H1 (cell line): ENCODE results near the gene LDLR. TPM values are rescaled to one million over a fixed set of nuclear protein-coding genes. Genes with fewer than 3 reads are reported as not detected.
A peak's percentile ranks its signal among the peaks of the same experiment; 100 is the strongest.

ENCODE experiments used
- CTCF ChIA-PET: fragments of 300-600 bp; sonication (Branson Sonifier 250); formaldehyde crosslinking; loops from one replicate; lab custom pipeline; 2021; ENCODE audit not compliant: partially characterized antibody; lab: Charles Lee
- POLR2A ChIA-PET: fragments of 300-600 bp; sonication (Branson Sonifier 250); formaldehyde crosslinking; loops from one replicate; lab custom pipeline; 2021; ENCODE audit warnings: inconsistent platforms; ENCODE audit not compliant: partially characterized antibody; lab: Charles Lee
- DNase-seq, 2 experiments: peaks; one replicate each; pipeline versions ENCODE4 v3.0.0 to v3.0.0-alpha.2; 2010 to 2022; ENCODE audit warnings: low spot score in 2 of 2, low read depth in 1 of 2, mixed read lengths in 1 of 2
- FAIRE-seq: peaks from 2 replicates; lab custom pipeline; 2011; peaks lifted over from hg19 to GRCh38; lab: Jason Lieb, UNC
- H2AFZ ChIP-seq: 2 replicates; pipeline ENCODE4 v1.8.1; 2012; ENCODE audit warnings: low read length, inconsistent platforms
- H2AK5ac ChIP-seq: 2 replicates; pipeline ENCODE4 v1.6.1; 2013; ENCODE audit warnings: low read depth, low read length
- H2BK120ac ChIP-seq: replicated peaks from 2 replicates; pipeline ENCODE3; 2013; ENCODE audit warnings: low read depth, low read length, inconsistent platforms
- H2BK12ac ChIP-seq: 2 replicates; pipeline ENCODE4 v1.6.1; 2013; ENCODE audit warnings: low read depth, low read length
- H2BK15ac ChIP-seq: 2 replicates; pipeline ENCODE4 v1.6.1; 2013; ENCODE audit warnings: low read length
- H2BK20ac ChIP-seq: 2 replicates; pipeline ENCODE4 v1.6.1; 2013; ENCODE audit warnings: low read length
- H2BK5ac ChIP-seq: 2 replicates; pipeline ENCODE4 v1.6.1; 2013; ENCODE audit warnings: low read depth, low read length
- H3K14ac ChIP-seq: 2 replicates; pipeline ENCODE4 v1.6.1; 2013; ENCODE audit warnings: inconsistent platforms; ENCODE audit not compliant: insufficient read length
- H3K18ac ChIP-seq: 2 replicates; pipeline ENCODE4 v1.6.1; 2013; ENCODE audit warnings: low read length; ENCODE audit errors: extremely low read depth
- H3K23ac ChIP-seq: 2 replicates; pipeline ENCODE4 v1.6.1; 2013; ENCODE audit warnings: inconsistent platforms; ENCODE audit not compliant: insufficient read length
- H3K23me2 ChIP-seq: 2 replicates; pipeline ENCODE4 v1.6.1; 2013; ENCODE audit warnings: low read depth, low read length
- H3K27ac ChIP-seq: 2 replicates; pipeline ENCODE4 v1.6.1; 2011; ENCODE audit warnings: low read depth, low read length, inconsistent platforms
- H3K27me3 ChIP-seq, 4 experiments: replicated peaks in 1 of 4; 1 replicate in 1 of 4; 2 replicates in 3 of 4; pipeline versions ENCODE4 v1.6.1 to v1.8.1; 2011 to 2013; ENCODE audit warnings: low read length in 3 of 4, mild to moderate bottlenecking in 3 of 4, inconsistent platforms in 2 of 4, mixed read lengths in 2 of 4, moderate library complexity in 1 of 4; ENCODE audit not compliant: control insufficient read depth in 3 of 4, insufficient read depth in 3 of 4; ENCODE audit errors: extremely low read depth in 1 of 4
- H3K36me3 ChIP-seq, 4 experiments: 2 replicates each; pipeline versions ENCODE4 v1.6.1 to v1.8.1; 2011 to 2013; ENCODE audit warnings: mild to moderate bottlenecking in 4 of 4, low read length in 3 of 4, moderate library complexity in 2 of 4, control low read depth in 1 of 4, inconsistent platforms in 1 of 4; ENCODE audit not compliant: insufficient read depth in 4 of 4, control insufficient read depth in 2 of 4
- H3K4ac ChIP-seq: replicated peaks from 2 replicates; pipeline ENCODE3; 2013; ENCODE audit warnings: low read length, low read depth, mixed read lengths, inconsistent platforms; ENCODE audit not compliant: insufficient read length
- H3K4me1 ChIP-seq, 4 experiments: replicated peaks in 1 of 4; 1 replicate in 1 of 4; 2 replicates in 3 of 4; pipeline versions ENCODE4 v1.6.1 to v1.8.1; 2011 to 2013; ENCODE audit warnings: low read length in 3 of 4, inconsistent platforms in 2 of 4, mixed read lengths in 1 of 4; ENCODE audit not compliant: insufficient read depth in 4 of 4, control insufficient read depth in 3 of 4
- H3K4me2 ChIP-seq, 2 experiments: 2 replicates each; pipeline versions ENCODE4 v1.6.1 to v1.8.1; 2011 to 2013; ENCODE audit warnings: low read depth in 2 of 2, low read length in 2 of 2, control low read depth in 1 of 2, inconsistent platforms in 1 of 2, mild to moderate bottlenecking in 1 of 2; ENCODE audit not compliant: insufficient read depth in 1 of 2
- H3K4me3 ChIP-seq, 4 experiments: fragments of 200-600, 300-600 bp in 1 of 4; sonication (generic), shearing (Covaris generic), sonication (Bioruptor Twin) in 1 of 4; 2 replicates each; pipeline versions ENCODE4 v1.5.1 to v1.8.1; 2011 to 2016; ENCODE audit warnings: low read length in 4 of 4, low read depth in 3 of 4, control low read depth in 2 of 4, inconsistent platforms in 2 of 4, mild to moderate bottlenecking in 2 of 4, mixed read lengths in 1 of 4, moderate library complexity in 1 of 4; ENCODE audit not compliant: insufficient read depth in 2 of 4; ENCODE audit errors: extremely low read depth in 1 of 4
- H3K56ac ChIP-seq: replicated peaks from 2 replicates; pipeline ENCODE3; 2013; ENCODE audit warnings: low read depth, mild to moderate bottlenecking, mixed read lengths, low read length, inconsistent platforms; ENCODE audit not compliant: insufficient read length
- H3K79me1 ChIP-seq: 2 replicates; pipeline ENCODE4 v1.6.1; 2013; ENCODE audit warnings: low read depth, low read length, control low read depth
- H3K79me2 ChIP-seq, 2 experiments: 2 replicates each; pipeline versions ENCODE4 v1.6.1 to v1.8.1; 2012 to 2013; ENCODE audit warnings: low read length in 2 of 2, mild to moderate bottlenecking in 2 of 2, inconsistent platforms in 1 of 2; ENCODE audit not compliant: insufficient read depth in 2 of 2, control insufficient read depth in 1 of 2
- H3K9ac ChIP-seq, 4 experiments: replicated peaks in 1 of 4; 1 replicate in 1 of 4; 2 replicates in 3 of 4; pipeline versions ENCODE4 v1.6.1 to v1.8.1; 2011 to 2013; ENCODE audit warnings: low read depth in 3 of 4, low read length in 3 of 4, control low read depth in 2 of 4, mild to moderate bottlenecking in 2 of 4, moderate library complexity in 2 of 4, inconsistent platforms in 1 of 4; ENCODE audit errors: extremely low read depth in 1 of 4
- H3K9me3 ChIP-seq, 2 experiments: 2 replicates each; pipeline versions ENCODE4 v1.6.1 to v1.8.1; 2012 to 2013; ENCODE audit warnings: mild to moderate bottlenecking in 2 of 2, moderate library complexity in 2 of 2, control low read depth in 1 of 2, inconsistent platforms in 1 of 2, low read depth in 1 of 2, low read length in 1 of 2, mixed read lengths in 1 of 2; ENCODE audit not compliant: insufficient read depth in 2 of 2
- H4K20me1 ChIP-seq, 2 experiments: replicated peaks in 1 of 2; 2 replicates each; pipeline versions ENCODE3 to v1.8.1; 2011 to 2013; ENCODE audit warnings: inconsistent platforms in 2 of 2, low read length in 2 of 2, mild to moderate bottlenecking in 1 of 2; ENCODE audit not compliant: insufficient read depth in 2 of 2, control insufficient read depth in 1 of 2
- H4K5ac ChIP-seq: 2 replicates; pipeline ENCODE4 v1.6.1; 2013; ENCODE audit warnings: low read length, low read depth, mixed read lengths, inconsistent platforms; ENCODE audit not compliant: insufficient read length
- H4K8ac ChIP-seq: 2 replicates; pipeline ENCODE4 v1.8.0; 2013; ENCODE audit warnings: mild to moderate bottlenecking, moderate library complexity, low read length, inconsistent platforms; ENCODE audit not compliant: insufficient read depth; ENCODE audit errors: extremely low read depth
- H4K91ac ChIP-seq: replicated peaks from 2 replicates; pipeline ENCODE3; 2013; ENCODE audit warnings: low read length, mixed read lengths, inconsistent platforms; ENCODE audit not compliant: insufficient read length
- BACH1 ChIP-seq: IDR thresholded peaks from 2 replicates; pipeline ENCODE4 v1.6.1; 2012; ENCODE audit warnings: low read length, improper control_type of control experiment
- CTCF ChIP-seq, 3 experiments: IDR thresholded peaks; 1 replicate in 2 of 3; 2 replicates in 1 of 3; pipeline versions ENCODE4 v1.5.1 to v1.6.1; 2011; ENCODE audit warnings: low read length in 3 of 3, mild to moderate bottlenecking in 3 of 3, inconsistent platforms in 2 of 3, low read depth in 1 of 3, moderate library complexity in 1 of 3; ENCODE audit not compliant: insufficient read depth in 1 of 3; ENCODE audit errors: control extremely low read depth in 1 of 3
- GABPA ChIP-seq: IDR thresholded peaks from 2 replicates; pipeline ENCODE4 v1.6.1; 2011; ENCODE audit warnings: mild to moderate bottlenecking, low read length, moderate library complexity, borderline replicate concordance; ENCODE audit not compliant: insufficient read depth
- HDAC6 ChIP-seq: IDR thresholded peaks from one replicate; pipeline ENCODE4 v1.7.1; 2012; ENCODE audit warnings: low read depth, mild to moderate bottlenecking, inconsistent platforms, low read length, moderate library complexity
- JUND ChIP-seq: IDR thresholded peaks from 2 replicates; pipeline ENCODE4 v1.6.1; 2011; ENCODE audit warnings: mild to moderate bottlenecking, improper control_type of control experiment, low read length
- RFX5 ChIP-seq: IDR thresholded peaks from 2 replicates; pipeline ENCODE4 v1.6.1; 2011; ENCODE audit warnings: low read depth, low read length, improper control_type of control experiment, borderline replicate concordance
- ZNF274 ChIP-seq: IDR thresholded peaks from 2 replicates; pipeline ENCODE4 v1.7.0; 2012; ENCODE audit warnings: low read length, borderline replicate concordance; ENCODE audit errors: extremely low read depth
- WGBS, 2 experiments: shearing (Covaris generic) in 1 of 2; methylation state at CpG; one replicate each; pipeline versions ENCODE4 v1.1.6 to v1.1.7; 2013 to 2015; ENCODE audit warnings: low lambda C conversion rate in 2 of 2, mixed read lengths in 2 of 2, inconsistent platforms in 1 of 2, low coverage in 1 of 2, missing lambda C conversion rate in 1 of 2; ENCODE audit not compliant: insufficient replicate concordance in 2 of 2, insufficient coverage in 1 of 2, insufficient read length in 1 of 2; ENCODE audit errors: extremely low coverage in 1 of 2, missing lambda C conversion rate in 1 of 2; 5-methylcytosine and 5-hydroxymethylcytosine counted together
- polyA plus RNA-seq, 7 experiments: library from polyadenylated mRNA; depleted of rRNA in 3 of 7; stranded (reverse) in 5 of 7; unstranded in 2 of 7; fragments of >200 nt in 5 of 7; fragments of 200-250 nt in 2 of 7; gene quantifications; 1 replicate in 5 of 7; 2 replicates in 1 of 7; 4 replicates in 1 of 7; pipeline versions ENCODE4 v1.2.1 to v1.2.3, GENCODE V29; 2011 to 2013; ENCODE audit warnings: missing spikeins in 2 of 7, mixed read lengths in 2 of 7
- total RNA-seq: library from RNA; stranded (reverse); fragmentation: NEBNext Ultra II Directional; extraction: Animal tissue kit (Norgen Biotek cat#: 25700); gene quantifications from 2 replicates; pipeline ENCODE4 v1.2.1, GENCODE V29; 2021

Gene LDLR
- total and polyA plus RNA-seq, 2 of the 8 experiments (the other 6 are each of a cell fraction or from before 2014, with no cell fraction given): 70.1 to 118 TPM

DNA sequence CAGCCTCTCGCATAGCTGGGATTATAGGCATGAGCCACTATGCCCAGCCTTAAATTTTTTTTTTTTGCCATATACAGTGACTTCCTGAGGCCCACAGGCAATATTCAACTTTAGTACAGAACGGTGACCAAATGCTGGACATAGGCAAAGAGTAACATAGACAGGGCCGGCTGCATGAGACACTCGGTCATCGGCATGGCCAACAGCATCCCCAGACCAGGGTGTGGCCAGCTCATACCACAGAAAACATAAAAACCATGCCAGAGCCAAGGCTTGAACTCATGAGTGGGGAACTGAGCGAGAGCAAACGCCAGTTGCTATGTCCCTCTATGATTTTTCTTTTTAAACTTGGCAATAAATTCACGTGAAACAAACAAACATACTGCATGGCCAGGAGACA lies 91.1 kb downstream of the LDLR start:
- FAIRE-seq: no peak
- Histone ChIP-seq H3K23me2 (no peaks in the 10 kb centered on the region), H3K27ac (no peak overlapping the region), H2BK15ac (no peak overlapping the region), H2AK5ac (no peak overlapping the region), H3K4ac (no peak overlapping the region), H4K91ac (no peak overlapping the region), H2BK12ac (no peak overlapping the region), H3K9me3 (no peaks in the 10 kb centered on the region), H3K79me1 (no peaks in the 10 kb centered on the region; the same call in 1 of the 2 replicates), H2BK20ac (no peak overlapping the region), H2BK5ac (0 out of 2 replicates have a peak overlapping the region, but pooled peaks have one; percentile 35), H3K56ac (no peak overlapping the region), H4K8ac (no peak overlapping the region; the same call in 1 of the 2 replicates)
- DNase-seq: no peak
- 88% methylated on average over 8 of the region's 8 CpGs; no CpG with 5 or more reads in 1 of the 2 experiments for WGBS, 2 experiments
- CTCF ChIA-PET: interaction anchor here (0.6 kb wide), 1 partner anchor 11 kb away, joined by 3 read pairs; no protein-coding TSS in a partner anchor
- TF ChIP-seq CTCF (IDR thresholded peaks at IDR 0.05; ENCODE audit: control extremely low read depth in 1 of 3, insufficient read depth in 1 of 3, low read depth in 1 of 3, low read length in 3 of 3): no peak
- no peak for TF ChIP-seq BACH1
- TF ChIP-seq JUND: no peak
- TF ChIP-seq HDAC6: no peak
- no peak for TF ChIP-seq RFX5
- no peak for TF ChIP-seq GABPA
- TF ChIP-seq ZNF274: no peak
- TF ChIP-seq, all 59 proteins: peak for 0
- Histone ChIP-seq H3K23ac (no peak overlapping the region), H4K20me1 (no peaks in the 10 kb centered on the region), H3K18ac (no peak overlapping the region), H3K79me2 (no peaks in the 10 kb centered on the region), H3K4me3 (no peak overlapping the region), H3K36me3 (peaks cover 0 to 14% (median 4%) of the 10 kb centered on the region in 4 experiments; a peak in 6 of 8 replicates), H3K4me1 (peaks cover 0 to 3% (median 2%) of the 10 kb centered on the region in 4 experiments; a peak in 2 of 7 replicates), H3K27me3 (no peaks in the 10 kb centered on the region), H2BK120ac (no peak overlapping the region), H4K5ac (no peak overlapping the region), H3K4me2 (no peak overlapping the region), H3K9ac (no peak overlapping the region; a peak in 1 of 7 replicates), H3K14ac (no peak overlapping the region), H2AFZ (no peak overlapping the region)
- POLR2A ChIA-PET: interaction anchor here (0.8 to 1.2 kb wide), 3 partner anchors 11 to 36 kb away, joined by 3 to 4 read pairs (median 3); no protein-coding TSS in a partner anchor
